Pancreas (tissue), 10 donors: ENCODE data around the gene CDADC1. TPM values are rescaled to one million over a fixed set of nuclear protein-coding genes. Genes with fewer than 3 reads are reported as not detected.

Source experiments
- ATAC-seq, 4 donors: fragments of 200-7000 bp; cut with Tn5 transposase; one replicate each; pipeline versions ENCODE4 v1.8.0 to v1.9.1; 2020; ENCODE audit warnings: mild to moderate bottlenecking in 4 of 4, moderate library complexity in 4 of 4
- DNase-seq, 6 donors: peaks; one replicate each; pipeline ENCODE4 v3.0.0-alpha.2; 2020
- FAIRE-seq: peaks from 2 replicates; lab custom pipeline; 2012; peaks lifted over from hg19 to GRCh38; lab: Jason Lieb, UNC
- H3K27ac ChIP-seq, 4 donors: fragments of 200-600 bp; sonication (generic); 1 replicate in 3 of 4; 2 replicates in 1 of 4; pipeline versions ENCODE4 v1.5.0 to v1.8.0; 2020
- H3K27me3 ChIP-seq, 4 donors: fragments of 200-600 bp; one replicate each; pipeline ENCODE4 v1.8.0; 2021
- H3K36me3 ChIP-seq, 3 donors: fragments of 200-600 bp; sonication (generic) in 1 of 3; one replicate each; pipeline versions ENCODE4 v1.5.0 to v1.8.0; 2020 to 2021
- H3K4me1 ChIP-seq, 3 donors: fragments of 200-600 bp; one replicate each; pipeline ENCODE4 v1.8.0; 2021
- H3K4me3 ChIP-seq, 4 donors: fragments of 200-600 bp; sonication (generic) in 2 of 4; one replicate each; pipeline versions ENCODE4 v1.5.0 to v1.8.0; 2020 to 2021
- H3K9me3 ChIP-seq, 4 donors: fragments of 200-600 bp; one replicate each; pipeline ENCODE4 v1.8.0; 2021
- CTCF ChIP-seq, 4 donors: fragments of 200-600 bp; sonication (generic) in 3 of 4; IDR thresholded peaks; one replicate each; pipeline versions ENCODE4 v1.5.0 to v1.8.0; 2021; ENCODE audit warnings: antibody characterized with exemption in 4 of 4
- WGBS, 2 donors: extraction: QIAGEN DNeasy Blood & Tissue Kit; methylation state at CpG; one replicate each; pipeline ENCODE4 v1.1.7; 2013; 5-methylcytosine and 5-hydroxymethylcytosine counted together
- intact Hi-C, 3 donors: fragments of 100-400 bp; cut with DNase I; formaldehyde crosslinking; loops; one replicate each; pipeline versions ENCODE4 v1.11.1 to v1.14.2; 2022
- polyA plus RNA-seq, 2 donors: library from polyadenylated mRNA; stranded (reverse); fragments of 200-250 nt; gene quantifications; one replicate each; pipeline ENCODE4 v1.2.3, GENCODE V29; 2013
- total RNA-seq, 6 donors: library from RNA; stranded (reverse); fragmentation: NEBNext Ultra II Directional in 4 of 6; extraction: Animal tissue kit (Norgen Biotek cat#: 25700) in 4 of 6; gene quantifications; one replicate each; pipeline versions ENCODE4 v1.2.1 to v1.2.4, GENCODE V29; 2021 to 2023
- donor health status: healthy with polysubstance abuse.
- donor health status: DM: no; HTN: no; CAD: no; lungs with moderate emphysema.
- donor health status: DM: no; HTN: no; CAD: no.
- donor health status: control.
- donor health status: control.
- donor health status: Bipolar disorder and iron deficiency.
- donor health status: DM: yes; HTN: yes; CAD: no.
- donor health status: DM: no; HTN: no; CAD: no.
- donor health status: DM: no; HTN: no; CAD: no.
- donor health status: DM: yes; HTN: yes; CAD: no.

The CDADC1 gene
- total and polyA plus RNA-seq, 8 donors = 2.5 to 4.4 (median 3.5) TPM

- H3K4me1 ChIP-seq = peaks cover 15 to 40% (median 20%) of the 10 kb centered on the region in 3 donors
- no peak for FAIRE-seq
- H3K36me3 ChIP-seq = no peaks in the 10 kb centered on the region
- H3K27ac ChIP-seq = peak overlapping the region in 1 of 4 donors; percentile 55
- intact Hi-C loops = loop anchor here in 1 of 3 donors (5.0 kb wide), 2 partner anchors 133 to 303 kb away; no protein-coding TSS in a partner anchor
- no peak for DNase-seq
- 87 to 92% methylated on average over 12 of the region's 12 CpGs for WGBS, 2 donors
- no peak for ATAC-seq
- H3K9me3 ChIP-seq = no peaks in the 10 kb centered on the region
- no peak overlapping the region for H3K4me3 ChIP-seq
- no peaks in the 10 kb centered on the region for H3K27me3 ChIP-seq
- TF ChIP-seq CTCF (IDR thresholded peaks at IDR 0.05) = no peak
Observed at GRCh38 chr13:49304356-49304755, 56.6 kb downstream of the CDADC1 start.

- no peaks in the 10 kb centered on the region for H3K36me3 ChIP-seq
- no peak overlapping the region for H3K4me3 ChIP-seq
- intact Hi-C loops = loop anchor here in 1 of 3 donors (5.0 kb wide), 2 partner anchors 132 to 302 kb away; no protein-coding TSS in a partner anchor
- no peak for ATAC-seq
- no peak for FAIRE-seq
- no peaks in the 10 kb centered on the region for H3K9me3 ChIP-seq
- TF ChIP-seq CTCF (IDR thresholded peaks at IDR 0.05) = no peak
- 87 to 89% methylated on average over 25 of the region's 25 CpGs for WGBS, 2 donors
- H3K4me1 ChIP-seq = peaks cover 17 to 41% (median 22%) of the 10 kb centered on the region in 3 donors
- H3K27me3 ChIP-seq = no peaks in the 10 kb centered on the region
- DNase-seq = no peak
- no peak overlapping the region for H3K27ac ChIP-seq
Observed at GRCh38 chr13:49304763-49305700, 57.3 kb downstream of the CDADC1 start.

- no peak overlapping the region for H3K27ac ChIP-seq
- WGBS, 2 donors = 82 to 92% methylated on average over 15 of the region's 15 CpGs
- H3K4me3 ChIP-seq = no peak overlapping the region
- no peak for FAIRE-seq
- H3K9me3 ChIP-seq = no peaks in the 10 kb centered on the region
- intact Hi-C loops = no loop called here
- DNase-seq = peak in 1 of 6 donors; percentile 56
- ATAC-seq = no peak
- no peak for TF ChIP-seq CTCF (IDR thresholded peaks at IDR 0.05)
- H3K27me3 ChIP-seq = no peaks in the 10 kb centered on the region
- H3K4me1 ChIP-seq = peaks cover 17 to 41% (median 22%) of the 10 kb centered on the region in 3 donors
- no peaks in the 10 kb centered on the region for H3K36me3 ChIP-seq
Observed at GRCh38 chr13:49305792-49306425, 58.2 kb downstream of the CDADC1 start.

- H3K9me3 ChIP-seq = no peaks in the 10 kb centered on the region
- H3K27me3 ChIP-seq = no peaks in the 10 kb centered on the region
- H3K4me1 ChIP-seq = peaks cover 17 to 33% (median 22%) of the 10 kb centered on the region in 3 donors
- DNase-seq (no peak), ATAC-seq (no peak), FAIRE-seq (no peak)
- no peak overlapping the region for H3K4me3 ChIP-seq
- TF ChIP-seq CTCF (IDR thresholded peaks at IDR 0.05) = no peak
- 90 to 91% methylated on average over 6 of the region's 6 CpGs for WGBS, 2 donors
- intact Hi-C loops = no loop called here
- no peaks in the 10 kb centered on the region for H3K36me3 ChIP-seq
- H3K27ac ChIP-seq = peak overlapping the region; percentile 66 to 75 (median 72)
Observed at GRCh38 chr13:49307365-49307764, 59.6 kb downstream of the CDADC1 start.
